Tongue (tissue), 2 donors: ENCODE results near the gene CUTC. TPM values are rescaled to one million over a fixed set of nuclear protein-coding genes. Genes with fewer than 3 reads are reported as not detected.
"Not testable (repeated sequence)": the region's sequence is repeated elsewhere in the genome, so short reads cannot be mapped to it uniquely, and the experiment has no call there.

Experiments
- DNase-seq: peaks from one replicate; pipeline ENCODE4 v3.0.0-alpha.2; 2015
- total RNA-seq: library from RNA; depleted of rRNA; stranded (reverse); fragments of >200 nt; gene quantifications from one replicate; pipeline ENCODE4 v1.2.3, GENCODE V29; 2014

CUTC gene
- total RNA-seq, 1 donor from 2014 or later = 33.7 TPM

DNA sequence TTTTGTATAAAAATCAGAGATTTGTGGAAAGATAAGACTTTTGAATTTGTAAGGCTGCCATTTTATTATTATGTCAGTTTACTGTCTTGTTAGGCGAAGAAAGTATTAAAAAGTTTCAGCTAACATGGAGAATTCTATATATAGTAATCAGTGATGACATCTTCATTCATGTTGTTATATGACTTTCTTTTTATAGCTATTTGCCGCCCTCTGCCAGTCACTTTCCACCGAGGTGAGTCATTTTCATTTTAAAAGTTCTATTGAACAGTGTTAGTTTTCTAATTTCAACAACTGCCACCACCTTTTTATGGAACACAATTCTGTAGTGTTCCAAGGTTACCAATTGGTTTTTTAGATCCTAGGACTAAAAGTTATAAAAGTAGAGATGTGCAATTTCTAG, 11.8 kb downstream of the CUTC start:
- no peak for DNase-seq

DNA sequence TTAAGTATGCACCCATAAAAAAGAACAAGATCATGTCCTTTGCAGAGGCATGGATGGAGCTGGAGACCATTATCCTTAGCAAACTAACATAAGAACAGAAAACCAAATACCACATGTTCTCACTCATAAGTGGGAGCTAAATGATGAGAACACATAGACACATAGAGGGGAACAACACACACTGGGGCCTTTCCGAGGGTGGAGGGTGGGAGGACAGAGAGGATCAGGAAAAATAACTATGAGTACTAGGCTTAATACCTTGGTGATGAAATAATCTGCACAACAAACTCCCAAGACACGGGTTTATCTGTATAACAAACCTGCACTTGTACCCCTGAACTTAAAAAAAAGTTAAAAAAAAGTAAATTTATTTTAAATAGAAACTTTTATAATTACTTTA, 14.1 kb downstream of the CUTC start:
- not testable (repeated sequence) for DNase-seq

DNA sequence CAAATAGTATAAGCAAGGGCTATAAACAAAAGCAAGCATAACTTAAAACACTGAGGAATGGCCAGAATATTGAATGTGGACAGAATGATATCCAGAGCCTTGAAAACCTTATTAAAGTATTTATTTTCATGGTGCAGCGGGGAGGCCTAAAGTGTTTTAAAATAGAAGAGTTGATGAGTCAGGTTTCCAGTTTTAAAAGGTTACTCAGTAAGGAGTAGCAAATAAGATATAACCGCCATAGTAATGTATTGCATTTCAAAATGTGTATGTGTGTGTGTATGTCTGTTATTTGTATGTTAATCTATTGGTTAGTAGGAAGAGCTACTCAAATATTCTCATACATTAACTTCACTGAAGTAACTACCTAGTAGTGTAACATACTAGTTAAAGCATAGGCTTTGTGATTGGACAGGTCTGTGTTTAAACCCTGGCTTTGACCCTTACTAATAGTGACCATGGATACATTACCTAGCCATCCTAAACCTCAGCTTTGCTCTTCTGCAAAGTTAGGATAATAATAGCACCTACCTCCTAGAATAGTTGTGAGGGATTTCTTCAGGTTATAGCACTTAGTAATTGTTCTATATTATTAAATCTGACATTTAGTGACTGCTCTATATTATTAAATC, 16.9 kb downstream of the CUTC start:
- no peak for DNase-seq

DNA sequence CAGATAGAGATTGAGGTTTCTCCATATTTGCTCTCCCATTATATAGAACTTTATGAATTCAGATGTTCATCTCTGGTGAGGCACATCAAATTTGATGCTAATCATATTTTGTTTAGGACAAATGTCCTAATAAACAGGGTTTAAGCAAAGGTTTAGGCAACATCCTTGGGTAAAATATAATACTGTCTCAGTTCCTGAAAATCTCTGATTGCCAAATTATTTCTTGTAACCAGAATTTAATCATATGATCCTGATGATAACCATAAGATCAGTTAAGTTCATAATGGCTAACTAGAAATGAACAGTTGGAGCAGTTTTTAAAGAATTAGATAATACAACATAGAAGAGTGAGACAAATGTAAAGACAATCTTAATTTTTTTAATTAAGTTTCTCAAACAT, 18.6 kb downstream of the CUTC start:
- no peak for DNase-seq

DNA sequence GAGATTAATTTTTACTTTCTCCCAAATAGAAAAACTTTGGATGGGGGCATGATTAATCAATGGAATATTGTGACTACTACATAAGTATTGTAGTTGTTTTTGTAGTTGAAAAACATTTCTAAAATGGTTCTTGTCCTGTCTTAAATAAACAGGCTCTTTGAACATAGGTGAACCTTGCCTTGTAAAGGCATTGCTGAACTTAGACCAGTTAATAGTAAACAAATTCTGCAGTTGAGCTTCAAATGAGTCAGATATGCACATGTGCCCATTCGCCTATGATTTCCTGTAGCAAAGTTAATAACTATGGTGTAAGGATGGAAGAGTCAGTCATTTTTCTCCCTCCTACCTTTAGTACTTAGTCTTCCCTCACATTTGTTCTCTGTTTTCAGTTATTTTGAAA, 22.6 kb downstream of the CUTC start:
- no peak for DNase-seq

DNA sequence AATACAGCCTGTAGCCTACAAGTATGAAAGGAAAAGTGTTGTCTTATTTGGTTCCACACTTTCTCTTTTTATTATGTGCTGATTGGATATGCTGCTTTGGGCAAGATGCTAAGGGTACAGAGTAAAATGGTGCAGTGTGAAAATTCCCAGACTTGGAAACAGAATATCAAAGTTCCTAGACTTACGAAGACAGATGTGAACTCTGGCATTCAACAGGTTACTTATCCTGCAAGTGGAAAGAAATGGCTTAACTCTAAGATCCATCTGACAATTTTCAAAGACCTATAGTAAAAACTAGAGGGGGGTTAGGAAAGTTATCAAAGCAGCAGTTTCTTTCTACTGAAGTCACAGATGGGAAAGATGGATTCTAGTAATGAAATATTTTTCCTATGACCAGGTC, 24.1 kb downstream of the CUTC start:
- no peak for DNase-seq

DNA sequence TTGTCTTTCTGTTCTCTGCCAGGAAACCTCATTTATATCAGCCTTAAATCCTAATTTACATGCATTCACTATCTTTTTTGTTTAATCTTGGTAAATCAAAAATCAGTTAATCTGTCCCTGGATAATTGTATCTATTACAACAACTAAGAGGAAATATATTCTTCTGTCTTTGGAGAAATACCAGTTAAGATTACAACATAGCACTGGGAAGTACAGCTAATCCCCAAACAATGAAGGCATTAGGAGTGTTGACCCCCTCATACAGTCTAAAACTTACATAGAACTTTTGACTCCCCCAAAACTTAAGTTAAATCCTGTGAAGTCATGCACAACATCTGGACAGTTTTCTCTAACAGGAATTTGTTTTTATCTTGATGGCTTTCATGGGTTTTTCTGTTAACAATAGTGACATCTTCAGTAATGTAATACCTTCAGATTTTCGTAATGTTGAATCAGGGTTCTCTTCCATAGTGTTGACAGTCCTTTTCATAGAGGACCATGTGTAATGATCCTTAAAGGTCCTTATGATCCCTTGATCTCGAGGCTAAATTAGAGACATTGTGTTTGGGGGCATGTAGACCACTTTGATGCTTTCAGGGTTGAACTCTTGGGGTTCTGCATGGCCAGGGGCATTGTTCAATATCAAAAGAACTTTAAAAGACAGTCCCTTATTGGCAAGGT, 26.3 kb downstream of the CUTC start:
- no peak for DNase-seq

DNA sequence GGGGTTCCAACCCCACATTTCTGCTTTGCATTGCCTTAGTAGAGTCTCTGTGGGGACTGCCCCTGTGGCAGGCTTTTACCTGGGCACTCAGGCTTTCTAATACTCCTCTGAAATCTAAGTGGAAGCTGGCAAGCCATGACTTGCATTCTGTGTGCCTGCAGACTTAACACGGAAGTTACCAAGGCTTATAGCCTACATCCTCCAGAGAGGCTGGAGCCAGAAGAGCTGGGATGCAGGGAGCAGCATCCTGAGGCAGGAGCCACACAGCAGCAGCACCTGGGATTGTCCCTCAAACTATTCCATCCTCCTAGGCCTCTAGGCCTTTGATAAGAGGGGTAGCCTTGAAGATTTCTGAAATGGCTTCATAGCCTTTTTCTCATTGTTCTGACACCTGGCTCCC, 28.3 kb downstream of the CUTC start:
- DNase-seq = no peak

DNA sequence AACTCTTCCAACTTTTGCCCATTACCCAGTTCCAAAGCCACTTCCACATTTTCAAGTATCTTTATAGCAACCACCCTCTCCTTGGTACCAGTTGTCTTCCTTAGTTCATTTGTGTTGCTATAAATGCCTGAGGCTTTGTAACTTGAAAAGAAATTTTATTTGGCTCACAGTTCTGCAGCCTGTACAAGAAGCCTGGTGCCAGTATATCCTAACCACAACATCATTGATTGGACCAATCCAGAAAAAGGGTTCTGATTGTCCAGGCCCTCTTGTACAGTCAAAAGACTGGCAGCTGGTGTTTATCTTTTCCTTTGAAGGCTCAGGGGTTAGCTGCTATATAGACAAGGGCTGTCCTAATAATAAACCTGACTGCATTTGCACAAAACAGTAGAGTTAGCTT, 29.3 kb downstream of the CUTC start:
- DNase-seq = no peak

DNA sequence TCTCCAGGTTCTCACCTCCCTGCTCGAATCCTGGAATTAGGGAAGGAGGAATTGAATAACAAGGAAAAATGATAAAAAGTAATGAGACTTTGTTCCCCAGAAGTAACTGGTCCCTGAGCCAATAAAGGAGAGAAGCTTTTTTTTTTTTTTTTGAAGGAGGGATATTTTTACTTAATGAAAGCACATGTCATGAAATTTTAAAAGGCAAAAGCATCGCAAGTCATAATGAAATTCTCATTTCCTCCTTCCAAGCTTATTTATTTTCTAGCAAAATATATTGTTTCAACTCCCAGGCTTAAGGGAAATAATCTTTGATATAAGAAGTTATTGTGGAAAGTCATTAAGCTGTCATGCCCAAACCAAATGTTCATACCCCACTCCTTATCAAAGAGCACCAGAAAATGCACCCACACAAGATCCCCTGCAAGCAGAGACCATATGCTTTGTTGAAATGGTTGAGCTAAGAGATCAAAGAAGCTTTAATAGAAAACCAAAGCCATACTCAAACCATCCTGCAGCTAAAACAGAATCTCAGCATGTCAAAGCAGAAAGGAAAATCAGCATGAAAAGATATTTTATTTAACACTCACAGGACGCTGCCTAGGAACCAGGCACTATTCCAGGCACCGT, 33.8 kb downstream of the CUTC start:
- no peak for DNase-seq

DNA sequence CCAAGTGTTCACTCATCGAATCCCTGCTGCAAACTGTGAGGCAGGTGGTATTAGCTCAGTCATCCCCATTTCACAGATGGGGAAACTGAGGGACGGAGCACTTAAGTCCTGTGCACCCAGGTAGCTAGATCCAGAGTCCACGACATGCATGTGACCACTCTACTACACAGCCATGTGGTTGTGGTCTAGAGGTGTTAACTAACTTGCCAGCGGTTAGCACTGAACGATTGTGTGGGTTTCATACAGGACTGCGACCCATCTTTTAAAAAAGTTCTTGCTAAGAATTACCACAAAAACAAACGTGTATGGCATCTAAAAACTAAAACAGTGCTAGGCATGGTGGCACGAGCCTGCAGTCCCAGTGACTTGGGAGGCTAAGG, 34.3 kb downstream of the CUTC start:
- DNase-seq = no peak

DNA sequence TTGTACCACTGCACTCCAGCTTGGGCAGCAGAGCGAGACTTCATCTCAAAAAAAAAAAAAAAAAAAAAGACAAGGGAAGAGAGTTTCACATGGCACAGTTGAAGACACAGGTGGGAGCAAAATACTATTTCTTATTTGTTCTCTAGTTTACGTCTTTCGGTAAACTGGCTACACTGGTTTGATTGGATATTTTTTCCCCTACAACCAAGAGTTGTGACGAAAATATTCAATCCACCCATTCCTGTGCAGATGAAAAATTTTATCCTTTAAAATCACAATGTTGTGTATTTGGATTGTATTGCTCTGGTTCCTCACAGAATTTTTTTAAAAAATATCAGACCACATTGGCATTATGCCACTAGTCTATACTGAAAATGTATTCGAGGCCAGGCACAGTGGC, 35.9 kb downstream of the CUTC start:
- no peak for DNase-seq

DNA sequence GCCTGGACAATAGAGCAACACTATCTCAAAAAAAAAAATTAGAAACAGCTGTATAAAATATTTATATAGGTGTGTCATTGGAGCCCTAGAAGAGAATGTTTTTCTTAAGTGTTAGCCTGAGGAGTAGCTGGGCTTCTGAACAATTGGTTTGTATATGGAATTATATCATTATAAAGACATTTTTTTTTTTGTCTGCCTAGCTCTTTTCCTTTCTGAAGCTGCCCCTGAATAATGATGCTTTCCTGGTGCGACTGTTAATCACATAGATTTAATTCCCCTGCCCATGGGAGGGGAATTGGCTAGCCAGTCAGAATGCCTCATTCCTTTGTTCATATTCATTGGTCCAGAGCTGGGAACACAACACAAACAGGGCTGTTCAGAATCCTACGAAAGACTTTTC, 36.5 kb downstream of the CUTC start:
- no peak for DNase-seq

DNA sequence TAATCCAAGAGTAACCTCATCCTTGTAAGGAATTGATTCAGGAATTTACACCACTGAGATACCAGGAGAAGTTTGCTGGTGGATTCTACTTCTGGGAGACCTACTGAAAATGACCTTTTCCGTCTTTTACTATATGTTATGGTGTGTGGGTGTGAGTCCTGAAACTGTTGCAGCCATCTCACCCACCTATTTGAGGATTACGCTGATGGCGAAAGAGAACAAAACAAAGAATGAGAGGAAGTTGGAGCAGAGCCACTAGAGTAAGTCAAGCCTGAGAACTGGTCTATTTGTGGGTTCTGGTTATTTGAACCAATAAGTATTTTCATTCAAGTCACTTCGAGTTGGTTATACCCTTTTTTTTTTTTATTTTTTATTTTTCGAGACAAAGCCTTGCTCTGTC, 37.7 kb downstream of the CUTC start:
- no peak for DNase-seq

DNA sequence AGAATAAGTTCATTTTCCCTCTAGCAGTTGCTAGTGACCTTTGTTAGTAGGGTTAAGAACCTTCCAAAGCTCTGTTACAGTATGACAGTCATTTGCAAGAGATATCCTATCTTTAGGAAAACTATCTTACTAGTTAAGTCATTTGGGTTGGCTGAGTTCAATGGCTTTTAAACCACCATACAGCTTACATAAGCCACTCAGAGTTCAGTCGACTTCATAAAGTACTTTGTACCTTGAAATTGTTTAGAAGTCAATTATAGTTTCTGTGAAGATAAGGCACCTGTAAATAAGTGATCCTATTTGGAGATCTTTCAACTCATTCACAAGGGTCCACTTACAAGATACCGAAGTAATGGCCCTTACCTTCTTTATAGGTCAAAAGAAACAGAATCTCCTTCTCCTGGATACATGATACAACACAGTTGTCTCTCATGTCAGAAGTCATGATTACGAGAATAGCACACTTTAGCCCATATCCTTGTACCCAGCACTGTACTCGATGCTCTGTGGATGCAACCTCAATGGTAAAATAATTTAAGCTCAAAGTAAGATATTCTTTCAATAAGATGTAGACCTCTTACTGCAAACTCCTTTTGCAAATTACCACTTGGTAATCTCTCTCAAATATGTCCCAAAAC, 38.5 kb downstream of the CUTC start:
- no peak for DNase-seq

DNA sequence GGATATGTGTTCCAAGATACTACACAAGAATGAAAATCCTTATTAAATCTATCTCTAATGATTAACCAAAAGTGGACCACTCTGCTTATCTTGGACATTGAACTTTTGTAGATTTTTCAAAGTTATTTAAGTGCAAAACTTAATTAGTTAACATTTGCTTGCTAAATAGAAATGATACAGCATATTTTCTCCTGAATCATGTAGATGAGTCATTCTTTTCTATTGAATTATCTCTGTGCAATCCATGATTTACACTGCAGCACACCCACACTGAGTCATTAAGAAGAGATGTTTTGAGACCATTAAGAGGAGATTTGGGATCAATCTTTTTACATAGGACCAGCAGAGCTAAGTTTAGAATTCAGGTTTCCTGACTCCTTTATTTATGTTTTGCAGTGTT, 43.8 kb downstream of the CUTC start:
- no peak for DNase-seq

DNA sequence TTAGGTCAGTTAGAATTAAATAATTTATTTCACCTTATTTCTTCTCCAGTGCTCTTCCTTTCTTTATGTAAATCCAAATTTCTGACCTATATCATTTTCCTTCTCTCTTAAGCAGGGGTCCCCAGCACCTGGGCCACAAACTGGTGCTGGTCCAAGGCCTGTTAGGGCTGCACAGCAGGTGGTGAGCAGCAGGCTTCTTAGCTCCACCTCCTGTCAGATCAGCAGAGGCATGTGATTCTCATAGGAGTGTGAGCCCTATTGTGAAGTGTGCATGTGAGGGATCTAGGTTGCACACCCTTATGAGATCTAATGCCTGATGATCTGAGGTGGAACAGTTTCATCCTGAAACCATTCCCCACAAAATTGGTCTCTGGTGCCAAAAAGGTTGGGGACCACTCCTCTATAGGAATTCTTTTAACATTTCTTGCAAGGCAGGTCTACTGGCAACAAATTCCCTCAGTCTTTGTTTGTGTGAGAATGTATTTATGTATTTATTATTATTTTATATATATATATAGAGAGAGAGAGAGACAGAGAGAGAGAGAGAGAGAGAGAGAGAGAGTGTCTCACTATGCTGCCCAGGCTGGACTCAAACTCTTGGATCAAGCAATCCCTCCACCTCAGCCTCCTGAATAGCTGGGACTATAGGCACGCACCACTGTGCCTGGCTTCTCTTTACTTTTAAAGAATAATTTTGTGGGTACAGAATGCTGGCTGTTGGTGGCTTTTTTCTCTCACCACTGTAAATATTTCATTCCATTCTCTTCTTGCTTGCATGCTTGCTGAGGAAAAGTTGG, 46.1 kb downstream of the CUTC start:
- DNase-seq = no peak

DNA sequence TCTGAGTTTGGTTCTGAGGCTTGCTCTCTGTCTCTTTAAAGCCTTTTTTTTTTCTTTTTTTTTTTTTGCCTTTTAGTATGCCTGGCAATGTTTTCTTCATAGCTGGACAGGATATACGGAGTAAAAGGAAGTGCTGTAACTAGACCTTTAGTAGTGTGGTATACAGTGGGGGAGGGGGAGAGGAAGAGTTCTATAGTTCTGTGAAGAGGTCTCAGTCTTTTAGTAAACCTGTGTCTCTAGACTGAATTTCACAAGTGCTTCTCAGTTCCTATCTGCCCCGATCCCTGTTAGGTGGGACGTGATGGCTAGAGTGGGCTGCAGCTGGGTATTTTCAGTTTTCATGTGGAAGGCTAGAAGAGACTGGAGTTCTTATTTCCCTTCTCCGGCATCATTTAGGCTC, 47.3 kb downstream of the CUTC start:
- peak; percentile 5 for DNase-seq

DNA sequence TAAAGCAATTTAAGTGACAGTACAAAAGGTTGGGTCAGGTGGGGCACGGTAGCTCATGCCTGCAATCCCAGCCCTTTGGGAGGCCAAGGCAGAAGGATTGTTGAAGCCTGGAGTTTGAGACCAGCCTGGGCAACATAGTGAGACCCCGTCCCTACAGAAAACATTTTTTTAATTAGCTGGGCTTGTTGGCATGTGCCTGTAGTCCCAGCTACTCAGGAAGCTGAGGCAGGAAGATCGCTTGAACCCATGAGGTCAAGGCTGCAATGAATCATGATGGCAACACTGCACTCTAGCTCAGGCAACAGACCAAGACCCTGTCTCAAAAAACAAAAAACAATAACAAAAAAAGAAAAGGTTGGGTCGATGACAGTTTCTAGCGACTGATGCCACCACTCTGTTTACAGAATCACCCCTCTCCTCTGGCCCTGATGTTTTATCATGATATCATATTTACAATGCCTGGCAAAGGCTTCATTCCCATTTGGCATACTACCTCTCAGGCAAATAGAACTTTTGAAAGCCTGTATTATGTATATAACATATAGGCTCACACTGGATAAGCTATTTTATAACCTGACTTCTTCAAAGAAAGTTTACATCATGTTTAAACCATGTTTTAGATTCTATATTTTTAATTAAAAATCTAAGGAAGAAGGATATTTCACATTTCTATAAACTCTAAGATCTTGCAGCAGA, 49.8 kb downstream of the CUTC start:
- DNase-seq = no peak

DNA sequence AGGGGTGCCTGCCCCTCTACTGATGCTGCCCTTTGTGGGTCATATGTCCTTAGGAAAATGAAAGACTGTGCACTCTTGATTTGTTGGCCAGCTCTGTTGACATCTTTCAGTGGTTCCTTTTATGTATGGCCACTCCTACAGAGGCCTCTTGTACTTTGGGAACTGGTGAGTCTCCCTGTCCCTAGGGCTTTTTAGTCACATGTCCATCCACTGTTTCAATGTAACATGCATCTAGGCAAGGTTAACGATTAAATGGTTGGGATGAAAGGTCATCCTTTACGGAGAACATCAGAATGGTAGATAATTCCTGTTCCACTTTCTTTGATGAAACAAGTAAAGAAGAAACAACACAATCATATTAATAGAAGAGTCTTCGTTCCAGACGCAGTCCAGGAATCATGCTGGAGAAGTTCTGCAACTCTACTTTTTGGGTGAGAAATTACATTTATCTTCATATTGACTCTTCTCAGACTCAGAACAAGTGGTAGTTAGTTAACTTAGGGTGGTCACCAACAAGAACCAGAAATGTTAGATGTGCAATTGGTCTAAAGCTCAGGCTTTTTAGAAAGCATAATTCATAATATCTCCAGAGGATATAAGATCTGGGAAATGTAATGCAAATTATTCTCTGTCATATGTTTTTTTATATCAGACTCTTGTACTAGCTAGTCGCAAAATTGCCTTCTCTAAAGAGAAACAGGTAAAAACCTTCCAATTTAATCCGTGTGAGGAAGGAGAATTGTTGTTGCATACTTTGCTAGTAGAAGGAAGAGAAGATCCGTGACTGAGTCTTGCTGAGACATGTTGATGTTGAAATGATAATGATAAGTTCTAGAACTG, 50.6 kb downstream of the CUTC start, which contains the start of gene ABCC2:
ABCC2 (plus strand) TSS at position 194 of the 840 bp plus-strand sequence; CDS start at position 399, 205 bp downstream.
- DNase-seq = no peak
